ENCODE measurements around the gene MAS1L.

DNA sequence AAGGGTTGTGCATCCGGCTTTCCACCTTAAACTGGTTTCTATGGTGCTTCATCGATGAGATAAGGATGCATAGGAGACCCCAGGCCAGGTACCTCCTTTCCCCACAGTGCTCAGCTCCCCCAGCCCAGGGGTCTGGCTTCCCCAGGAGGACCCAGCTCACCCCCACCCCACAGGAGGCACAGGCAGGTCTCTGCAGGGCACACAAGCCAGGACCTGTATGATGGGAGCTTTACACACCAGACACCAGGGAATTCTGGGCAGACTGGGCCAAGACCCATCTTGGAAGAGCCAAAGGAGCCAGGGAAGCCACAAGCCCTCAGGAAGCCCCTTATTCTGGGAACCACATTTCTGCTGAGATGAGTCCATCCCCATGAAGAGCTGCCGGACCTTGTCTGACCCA lies 42.2 kb upstream of the MAS1L start:
- TF ChIP-seq, protein P1, sequence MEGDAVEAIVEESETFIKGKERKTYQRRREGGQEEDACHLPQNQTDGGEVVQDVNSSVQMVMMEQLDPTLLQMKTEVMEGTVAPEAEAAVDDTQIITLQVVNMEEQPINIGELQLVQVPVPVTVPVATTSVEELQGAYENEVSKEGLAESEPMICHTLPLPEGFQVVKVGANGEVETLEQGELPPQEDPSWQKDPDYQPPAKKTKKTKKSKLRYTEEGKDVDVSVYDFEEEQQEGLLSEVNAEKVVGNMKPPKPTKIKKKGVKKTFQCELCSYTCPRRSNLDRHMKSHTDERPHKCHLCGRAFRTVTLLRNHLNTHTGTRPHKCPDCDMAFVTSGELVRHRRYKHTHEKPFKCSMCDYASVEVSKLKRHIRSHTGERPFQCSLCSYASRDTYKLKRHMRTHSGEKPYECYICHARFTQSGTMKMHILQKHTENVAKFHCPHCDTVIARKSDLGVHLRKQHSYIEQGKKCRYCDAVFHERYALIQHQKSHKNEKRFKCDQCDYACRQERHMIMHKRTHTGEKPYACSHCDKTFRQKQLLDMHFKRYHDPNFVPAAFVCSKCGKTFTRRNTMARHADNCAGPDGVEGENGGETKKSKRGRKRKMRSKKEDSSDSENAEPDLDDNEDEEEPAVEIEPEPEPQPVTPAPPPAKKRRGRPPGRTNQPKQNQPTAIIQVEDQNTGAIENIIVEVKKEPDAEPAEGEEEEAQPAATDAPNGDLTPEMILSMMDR (IDR thresholded peaks at IDR 0.05; ENCODE audit: low read length) = no peak
- TF ChIP-seq EZH2 (IDR thresholded peaks at IDR 0.05; ENCODE audit: borderline replicate concordance, low read length) = no peak

Data from OCI-LY1 (cell line).